ENCODE results near the gene CPXM2.

The CPXM2 gene

GRCh38 chr10:123904834-123905409 lies 13.3 kb upstream of the CPXM2 start:
- no peak for DNase-seq (ENCODE audit: low spot score)

GRCh38 chr10:123903621-123904020 lies 12.0 kb upstream of the CPXM2 start:
- no peak for DNase-seq (ENCODE audit: low spot score)

GRCh38 chr10:123901621-123902020 lies 10.0 kb upstream of the CPXM2 start:
- no peak for DNase-seq (ENCODE audit: low spot score)

GRCh38 chr10:123897146-123897545 lies 5.5 kb upstream of the CPXM2 start:
- DNase-seq (ENCODE audit: low spot score), result no peak

GRCh38 chr10:123896246-123896927 lies 4.8 kb upstream of the CPXM2 start:
- DNase-seq (ENCODE audit: low spot score), result no peak

GRCh38 chr10:123893651-123894050 lies 2.0 kb upstream of the CPXM2 start:
- DNase-seq (ENCODE audit: low spot score), result no peak

GRCh38 chr10:123890756-123891143 lies 857 bp downstream of the CPXM2 start:
- no peak for DNase-seq (ENCODE audit: low spot score)

GRCh38 chr10:123890226-123890625 lies 1.4 kb downstream of the CPXM2 start:
- no peak for DNase-seq (ENCODE audit: low spot score)

- no peak for DNase-seq (ENCODE audit: low spot score)
These were observed 1.8 kb downstream of the CPXM2 start for GRCh38 chr10:123889821-123890220.

- no peak for DNase-seq (ENCODE audit: low spot score)
These were observed 2.9 kb downstream of the CPXM2 start for GRCh38 chr10:123888751-123889150.

GRCh38 chr10:123888256-123888655 lies 3.4 kb downstream of the CPXM2 start:
- DNase-seq (ENCODE audit: low spot score), result no peak

GRCh38 chr10:123886292-123886691 lies 5.3 kb downstream of the CPXM2 start:
- DNase-seq (ENCODE audit: low spot score), result no peak

- DNase-seq (ENCODE audit: low spot score), result no peak
These were observed 6.0 kb downstream of the CPXM2 start for GRCh38 chr10:123885406-123886170.

GRCh38 chr10:123884907-123885381 lies 6.7 kb downstream of the CPXM2 start:
- DNase-seq (ENCODE audit: low spot score), result no peak

GRCh38 chr10:123884351-123884906 lies 7.2 kb downstream of the CPXM2 start:
- DNase-seq (ENCODE audit: low spot score), result no peak

- no peak for DNase-seq (ENCODE audit: low spot score)
These were observed 7.8 kb downstream of the CPXM2 start for GRCh38 chr10:123883673-123884320.

- DNase-seq (ENCODE audit: low spot score), result no peak
These were observed 8.7 kb downstream of the CPXM2 start for GRCh38 chr10:123882681-123883445.

GRCh38 chr10:123882177-123882576 lies 9.4 kb downstream of the CPXM2 start:
- no peak for DNase-seq (ENCODE audit: low spot score)

GRCh38 chr10:123879606-123880257 lies 11.9 kb downstream of the CPXM2 start:
- DNase-seq (ENCODE audit: low spot score), result no peak

GRCh38 chr10:123878666-123879303 lies 12.8 kb downstream of the CPXM2 start:
- DNase-seq (ENCODE audit: low spot score), result no peak

GRCh38 chr10:123870260-123870659 lies 21.3 kb downstream of the CPXM2 start:
- no peak for DNase-seq (ENCODE audit: low spot score)
